Neutrophil (primary cell): ENCODE results near the gene UBE4A.

Experiments used
- H3K27ac ChIP-seq: fragments of 200-600 bp; sonication (generic); 2 replicates; pipeline ENCODE4 v1.5.1; 2016; ENCODE audit warnings: mild to moderate bottlenecking, moderate library complexity
- H3K27me3 ChIP-seq: fragments of 200-600 bp; sonication (generic); 2 replicates; pipeline ENCODE4 v1.6.0; 2016; ENCODE audit warnings: mild to moderate bottlenecking
- H3K36me3 ChIP-seq: fragments of 200-600 bp; sonication (generic); 2 replicates; pipeline ENCODE4 v1.5.1; 2017
- H3K4me1 ChIP-seq, 2 experiments: fragments of 200-600 bp in 1 of 2; sonication (generic) in 1 of 2; 1 replicate in 1 of 2; 2 replicates in 1 of 2; pipeline versions ENCODE4 v1.5.1 to v1.6.1; 2013 to 2016; ENCODE audit warnings: low read depth in 1 of 2, low read length in 1 of 2, mild to moderate bottlenecking in 1 of 2, moderate library complexity in 1 of 2; ENCODE audit not compliant: control insufficient read depth in 1 of 2, insufficient read depth in 1 of 2
- H3K4me3 ChIP-seq, 2 experiments: fragments of 200-600 bp in 1 of 2; sonication (generic) in 1 of 2; 1 replicate in 1 of 2; 2 replicates in 1 of 2; pipeline ENCODE4 v1.5.1; 2013 to 2016; ENCODE audit warnings: low read depth in 1 of 2, low read length in 1 of 2, mild to moderate bottlenecking in 1 of 2, moderate library complexity in 1 of 2
- H3K9me3 ChIP-seq: fragments of 200-600 bp; sonication (generic); 2 replicates; pipeline ENCODE4 v1.5.1; 2016
- CTCF ChIP-seq: fragments of 200-600 bp; sonication (generic); IDR thresholded peaks from 2 replicates; pipeline ENCODE4 v1.5.1; 2016; ENCODE audit warnings: antibody characterized with exemption

The UBE4A gene

DNA sequence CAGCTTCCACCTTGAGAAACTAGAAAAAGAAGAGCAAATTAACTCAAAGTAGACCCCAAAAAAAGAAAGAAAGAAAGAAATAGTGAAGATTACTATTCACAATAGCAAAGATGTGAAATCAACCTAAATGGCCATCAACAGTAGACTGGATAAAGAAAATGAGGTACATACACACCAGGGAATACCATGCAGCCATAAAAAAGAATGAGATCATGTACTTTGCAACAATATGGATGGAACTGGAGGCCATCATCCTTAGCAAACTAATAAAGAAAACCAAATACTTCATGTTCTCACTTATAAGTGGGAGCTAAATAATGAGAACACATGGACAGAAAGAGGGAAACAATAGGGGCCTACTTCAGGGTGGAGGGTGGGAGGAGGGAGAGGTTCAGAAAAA is 30.7 kb upstream of the UBE4A start:
- H3K4me3 ChIP-seq: no peak overlapping the region
- no peaks in the 10 kb centered on the region for H3K36me3 ChIP-seq
- no peaks in the 10 kb centered on the region for H3K9me3 ChIP-seq
- H3K27ac ChIP-seq: no peak overlapping the region
- no peaks in the 10 kb centered on the region for H3K4me1 ChIP-seq
- no peak for TF ChIP-seq CTCF
- H3K27me3 ChIP-seq: no peaks in the 10 kb centered on the region

- H3K27ac ChIP-seq: no peak overlapping the region
- H3K4me1 ChIP-seq: no peaks in the 10 kb centered on the region
- no peaks in the 10 kb centered on the region for H3K36me3 ChIP-seq
- no peaks in the 10 kb centered on the region for H3K9me3 ChIP-seq
- no peak overlapping the region for H3K4me3 ChIP-seq
- H3K27me3 ChIP-seq: no peaks in the 10 kb centered on the region
- TF ChIP-seq CTCF: no peak
Observed at GRCh38 chr11:118334745-118335144, 24.7 kb upstream of the UBE4A start.

- no peak overlapping the region for H3K4me3 ChIP-seq
- H3K9me3 ChIP-seq: no peaks in the 10 kb centered on the region
- no peak overlapping the region for H3K27ac ChIP-seq
- no peaks in the 10 kb centered on the region for H3K36me3 ChIP-seq
- H3K4me1 ChIP-seq: no peaks in the 10 kb centered on the region
- H3K27me3 ChIP-seq: no peaks in the 10 kb centered on the region
- TF ChIP-seq CTCF: no peak
Observed at GRCh38 chr11:118338637-118339061, 20.8 kb upstream of the UBE4A start.

DNA sequence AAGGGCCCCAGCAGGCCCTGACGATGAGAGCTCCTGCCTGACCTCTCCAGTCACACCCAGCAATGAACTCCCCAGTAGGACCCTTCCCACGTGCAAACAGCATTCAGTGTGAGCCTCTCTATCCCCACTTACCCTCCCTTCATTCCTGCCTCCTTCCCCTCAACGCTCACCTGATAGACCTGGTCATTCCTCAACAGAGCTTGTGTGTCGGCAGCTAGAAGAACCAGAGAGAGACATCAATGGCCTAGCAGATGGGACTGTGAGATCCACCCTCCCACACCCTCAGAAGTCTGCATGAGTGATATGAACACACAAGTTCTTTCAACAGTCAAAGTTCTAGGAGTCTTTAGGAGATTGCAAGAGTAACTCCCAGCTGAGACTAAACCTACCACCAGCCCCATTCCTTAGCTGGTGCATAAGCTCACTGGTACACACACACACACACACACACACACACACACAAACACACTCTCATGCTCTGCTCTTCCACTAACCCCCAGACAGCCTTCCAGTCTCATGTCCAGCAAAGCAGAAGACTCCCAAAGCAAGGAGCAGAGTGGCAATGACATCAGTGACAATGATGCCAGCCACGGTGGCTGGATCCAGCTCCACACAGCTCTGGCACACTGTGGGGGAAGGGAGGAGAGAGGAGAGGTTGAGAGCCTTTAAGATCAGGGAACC is 20.0 kb upstream of the UBE4A start:
- Histone ChIP-seq H3K4me1 (no peaks in the 10 kb centered on the region), H3K27me3 (no peaks in the 10 kb centered on the region), H3K36me3 (no peaks in the 10 kb centered on the region), H3K27ac (no peak overlapping the region), H3K4me3 (no peak overlapping the region), H3K9me3 (no peaks in the 10 kb centered on the region)
- TF ChIP-seq CTCF: no peak

- Histone ChIP-seq H3K9me3 (no peaks in the 10 kb centered on the region), H3K4me1 (no peaks in the 10 kb centered on the region), H3K36me3 (no peaks in the 10 kb centered on the region), H3K27me3 (no peaks in the 10 kb centered on the region), H3K4me3 (no peak overlapping the region), H3K27ac (no peak overlapping the region)
- no peak for TF ChIP-seq CTCF
Observed at GRCh38 chr11:118340449-118340848, 19.0 kb upstream of the UBE4A start.
